Right ventricle myocardium inferior (tissue), 1 donor: ENCODE results near the gene CITED1. TPM values are rescaled to one million over a fixed set of nuclear protein-coding genes. Genes with fewer than 3 reads are reported as not detected.
"Not testable (repeated sequence)": the region's sequence is repeated elsewhere in the genome, so short reads cannot be mapped to it uniquely, and the experiment has no call there.

Experiments used
- ATAC-seq: fragments of 200-7000 bp; cut with Tn5 transposase; one replicate; pipeline ENCODE4 v1.9.1; 2020; ENCODE audit warnings: mild to moderate bottlenecking, moderate library complexity
- DNase-seq: peaks from one replicate; pipeline ENCODE4 v3.0.0; 2021; ENCODE audit errors: missing footprints
- intact Hi-C: fragments of 100-400 bp; cut with DNase I; formaldehyde crosslinking; loops from one replicate; pipeline ENCODE4 v1.11.0; 2022
- long read RNA-seq: library from polyadenylated mRNA; unstranded; transcript quantifications from one replicate; pipeline ENCODE4 v2.0.0, GENCODE V29; 2021
- total RNA-seq: library from RNA; stranded (reverse); fragmentation: NEBNext Ultra II Directional; extraction: Animal tissue kit (Norgen Biotek cat#: 25700); gene quantifications from one replicate; pipeline ENCODE4 v1.2.1, GENCODE V29; 2021
- donor health status: DM: no; HTN: yes; CAD: no; lungs with severe emphysema.

Gene CITED1
- total RNA-seq = not detected
- long read RNA-seq = 0 reads

GRCh38 chrX:72305286-72306084 is at the start of gene CITED1:
CITED1 (minus strand) TSS chrX:72305914; CDS start chrX:72302869, 3,045 bp downstream.
- no peak for DNase-seq
- intact Hi-C loops = loop anchor here (5.0 kb wide), 1 partner anchor 232 kb away; no protein-coding TSS in a partner anchor
- no peak for ATAC-seq

GRCh38 chrX:72352786-72353185 is 47.1 kb upstream of the CITED1 start:
- intact Hi-C loops = no loop called here
- no peak for DNase-seq
- no peak for ATAC-seq

GRCh38 chrX:72351606-72352334 is 46.1 kb upstream of the CITED1 start:
- DNase-seq (no peak), ATAC-seq (peak; percentile 35)
- intact Hi-C loops = no loop called here

- DNase-seq (no peak), ATAC-seq (no peak)
- intact Hi-C loops = no loop called here
Observed at GRCh38 chrX:72349190-72349589, 43.5 kb upstream of the CITED1 start.

GRCh38 chrX:72348247-72348979 is 42.7 kb upstream of the CITED1 start:
- intact Hi-C loops = no loop called here
- DNase-seq (no peak), ATAC-seq (no peak)

- ATAC-seq = peak; percentile 94
- intact Hi-C loops = no loop called here
- DNase-seq = peak; percentile 63
Observed at GRCh38 chrX:72347366-72347765, 41.7 kb upstream of the CITED1 start.

- intact Hi-C loops = no loop called here
- ATAC-seq (no peak), DNase-seq (no peak)
Observed at GRCh38 chrX:72346302-72346949, 40.7 kb upstream of the CITED1 start.

GRCh38 chrX:72340626-72341025 is 34.9 kb upstream of the CITED1 start:
- intact Hi-C loops = no loop called here
- no peak for ATAC-seq

GRCh38 chrX:72340041-72340440 is 34.3 kb upstream of the CITED1 start:
- DNase-seq (no peak), ATAC-seq (no peak)
- intact Hi-C loops = no loop called here

More at GRCh38 chrX:72340626-72341025, 34.9 kb upstream of the CITED1 start:
- no peak for DNase-seq

GRCh38 chrX:72330131-72330530 is 24.4 kb upstream of the CITED1 start:
- no peak for ATAC-seq

GRCh38 chrX:72326605-72327300 is 21.0 kb upstream of the CITED1 start:
- ATAC-seq (no peak), DNase-seq (no peak)
- intact Hi-C loops = no loop called here

More at GRCh38 chrX:72330131-72330530, 24.4 kb upstream of the CITED1 start:
- DNase-seq = no peak
- intact Hi-C loops = no loop called here

- DNase-seq, intact Hi-C loops, ATAC-seq: not testable (repeated sequence)
Observed at GRCh38 chrX:72319651-72320050, 13.9 kb upstream of the CITED1 start.

- no peak for DNase-seq
- intact Hi-C loops = no loop called here
- no peak for ATAC-seq
Observed at GRCh38 chrX:72317139-72317538, 11.4 kb upstream of the CITED1 start.

GRCh38 chrX:72316408-72317110 is 10.8 kb upstream of the CITED1 start:
- intact Hi-C loops = no loop called here
- ATAC-seq (no peak), DNase-seq (no peak)

GRCh38 chrX:72314881-72315280 is 9.2 kb upstream of the CITED1 start:
- DNase-seq = no peak

GRCh38 chrX:72313707-72314641 is 8.3 kb upstream of the CITED1 start:
- intact Hi-C loops = no loop called here
- DNase-seq (no peak), ATAC-seq (no peak)

More at GRCh38 chrX:72314881-72315280, 9.2 kb upstream of the CITED1 start:
- intact Hi-C loops = no loop called here
- ATAC-seq = no peak
